HepG2 (cell line): ENCODE data around the gene CTDNEP1. TPM values are rescaled to one million over a fixed set of nuclear protein-coding genes. Genes with fewer than 3 reads are reported as not detected.
A peak's percentile ranks its signal among the peaks of the same experiment; 100 is the strongest.

ENCODE experiments used
- AHR ChIP-seq: IDR thresholded peaks from 2 replicates; pipeline ENCODE4 v1.6.1; 2018; ENCODE audit warnings: missing genetic modification reagents, missing compliant biosample characterization
- ATF3 ChIP-seq: sonication (generic); formaldehyde crosslinking; IDR thresholded peaks from 2 replicates; pipeline ENCODE4 v1.4.0; 2020; ENCODE audit warnings: missing genetic modification reagents
- BORCS8-MEF2B ChIP-seq: sonication (generic); formaldehyde crosslinking; IDR thresholded peaks from 2 replicates; pipeline ENCODE4 v1.8.0; 2022; ENCODE audit warnings: mild to moderate bottlenecking, missing genetic modification reagents
- MIER3 ChIP-seq: IDR thresholded peaks from 2 replicates; pipeline ENCODE4 v1.6.1; 2016; ENCODE audit warnings: missing compliant biosample characterization, borderline replicate concordance
- PAXIP1 ChIP-seq: sonication (generic); formaldehyde crosslinking; conservative IDR thresholded peaks from 2 replicates; pipeline ENCODE4 v1.4.0; 2020; ENCODE audit warnings: mild to moderate bottlenecking, missing genetic modification reagents, moderate library complexity
- PRDM4 ChIP-seq: sonication (generic); formaldehyde crosslinking; IDR thresholded peaks from 2 replicates; pipeline ENCODE4 v1.9.0; 2021; ENCODE audit warnings: missing genetic modification reagents, borderline replicate concordance
- RCOR2 ChIP-seq: IDR thresholded peaks from 2 replicates; pipeline ENCODE4 v1.6.1; 2016; ENCODE audit warnings: missing biosample characterization, missing genetic modification reagents
- SALL1 ChIP-seq: sonication (generic); formaldehyde crosslinking; IDR thresholded peaks from 2 replicates; pipeline ENCODE4 v1.8.0; 2022; ENCODE audit warnings: mild to moderate bottlenecking, missing genetic modification reagents
- SAP130 ChIP-seq: IDR thresholded peaks from 2 replicates; pipeline ENCODE4 v1.6.1; 2016; ENCODE audit warnings: low read depth
- SIN3B ChIP-seq: fragments of 150-350 bp; IDR thresholded peaks from 2 replicates; pipeline ENCODE4 v1.6.1; 2014; ENCODE audit warnings: low read length
- WIZ ChIP-seq: sonication (generic); formaldehyde crosslinking; IDR thresholded peaks from 2 replicates; pipeline ENCODE4 v1.5.1; 2020; ENCODE audit warnings: mild to moderate bottlenecking, missing genetic modification reagents
- ZBTB49 ChIP-seq: sonication (generic); formaldehyde crosslinking; IDR thresholded peaks from 2 replicates; pipeline ENCODE4 v1.4.0; 2020; ENCODE audit warnings: missing genetic modification reagents, borderline replicate concordance
- ZHX1 ChIP-seq: sonication (generic); formaldehyde crosslinking; IDR thresholded peaks from 2 replicates; pipeline ENCODE4 v1.8.1; 2022; ENCODE audit warnings: low read depth, mild to moderate bottlenecking, missing genetic modification reagents
- ZNF331 ChIP-seq: sonication (generic); formaldehyde crosslinking; IDR thresholded peaks from 2 replicates; pipeline ENCODE4 v1.4.0; 2020; ENCODE audit warnings: missing genetic modification reagents
- ZNF660 ChIP-seq: sonication (generic); formaldehyde crosslinking; IDR thresholded peaks from 2 replicates; pipeline ENCODE4 v1.5.1; 2020; ENCODE audit warnings: mild to moderate bottlenecking, low read depth, missing genetic modification reagents, borderline replicate concordance
- ZNF7 ChIP-seq: IDR thresholded peaks from 2 replicates; pipeline ENCODE4 v1.6.1; 2016; ENCODE audit warnings: missing biosample characterization, missing genetic modification reagents
- ZNF746 ChIP-seq: sonication (generic); formaldehyde crosslinking; IDR thresholded peaks from 2 replicates; pipeline ENCODE4 v1.8.0; 2022; ENCODE audit warnings: mild to moderate bottlenecking, missing genetic modification reagents
- ZNF782 ChIP-seq: sonication (generic); formaldehyde crosslinking; IDR thresholded peaks from 2 replicates; pipeline ENCODE4 v1.4.0; 2020; ENCODE audit warnings: missing genetic modification reagents, mild to moderate bottlenecking, borderline replicate concordance
- polyA plus RNA-seq, 8 experiments: library from polyadenylated mRNA; depleted of rRNA in 3 of 8; stranded (reverse) in 7 of 8; unstranded in 1 of 8; fragments of >200 nt; fragmentation: Illumina TruSeq in 4 of 8; extraction: Trizol in 4 of 8; gene quantifications; 2 replicates each; pipeline versions ENCODE4 v1.2.1 to v1.2.3, GENCODE V29; 2011 to 2016; ENCODE audit warnings: low read depth in 4 of 8, missing spikeins in 1 of 8, mixed read lengths in 1 of 8; ENCODE audit not compliant: insufficient read depth in 1 of 8
- total RNA-seq, 5 experiments: library from RNA; depleted of rRNA; stranded (reverse); fragments of >200 nt; fragmentation: Illumina TruSeq; extraction: Trizol; gene quantifications; 2 replicates each; pipeline ENCODE4 v1.2.3, GENCODE V29; 2016; ENCODE audit warnings: low read depth in 1 of 5

CTDNEP1 gene
- total and polyA plus RNA-seq, 2 of the 13 experiments (the other 11 are each of a cell fraction or from before 2014, with no cell fraction given): 19.8 to 118 TPM

- TF ChIP-seq RCOR2 (CRISPR knock-in tag) (no peak), ZNF746 (no peak), PAXIP1 (peak; percentile 50), PRDM4 (CRISPR knock-in tag) (no peak), ATF3 (CRISPR knock-in tag) (no peak), ZNF782 (CRISPR knock-in tag) (peak; percentile 47; the same call in 1 of the 2 replicates), ZHX1 (no peak), BORCS8-MEF2B (CRISPR knock-in tag) (0 out of 2 replicates have a peak, but pooled peaks have one; percentile 27), ZNF331 (no peak), ZNF7 (CRISPR knock-in tag) (no peak), ZBTB49 (CRISPR knock-in tag) (no peak), SIN3B (no peak), SALL1 (CRISPR knock-in tag) (no peak; the same call in 1 of the 2 replicates), WIZ (CRISPR knock-in tag) (no peak), MIER3 (no peak), ZNF660 (CRISPR knock-in tag) (no peak), SAP130 (CRISPR knock-in tag) (peak; percentile 58), AHR (no peak)
These were observed 37.0 kb downstream of the CTDNEP1 start (continued) for GRCh38 chr17:7214300-7215135.
